Upper lobe of left lung (tissue), 6 donors: Measurements from ENCODE around the gene HOXA5. TPM values are rescaled to one million over a fixed set of nuclear protein-coding genes. Genes with fewer than 3 reads are reported as not detected.
A peak's percentile ranks its signal among the peaks of the same experiment; 100 is the strongest.

Source experiments
- ATAC-seq, 2 donors: fragments of 200-7000 bp; cut with Tn5 transposase; one replicate each; pipeline ENCODE4 v1.9.1; 2022; ENCODE audit warnings: mild to moderate bottlenecking in 2 of 2, moderate library complexity in 2 of 2; ENCODE audit not compliant: low FRiP score in 2 of 2
- DNase-seq, 2 donors: peaks; one replicate each; pipeline ENCODE4 v3.0.0-alpha.2; 2019 to 2020
- H3K27ac ChIP-seq, 4 donors: fragments of 200-600 bp; sonication (generic); one replicate each; pipeline ENCODE4 v1.5.1; 2016 to 2019
- H3K27me3 ChIP-seq, 4 donors: fragments of 200-600 bp; sonication (generic); one replicate each; pipeline ENCODE4 v1.5.1; 2017 to 2019
- H3K36me3 ChIP-seq, 4 donors: fragments of 200-600 bp; sonication (generic); one replicate each; pipeline ENCODE4 v1.5.1; 2016 to 2019
- H3K4me1 ChIP-seq, 4 donors: fragments of 200-600 bp; sonication (generic); one replicate each; pipeline ENCODE4 v1.5.1; 2018 to 2019
- H3K4me3 ChIP-seq, 4 donors: fragments of 200-600 bp; sonication (generic); one replicate each; pipeline ENCODE4 v1.5.1; 2017 to 2019; ENCODE audit warnings: mild to moderate bottlenecking in 2 of 4, moderate library complexity in 1 of 4
- H3K9me3 ChIP-seq, 4 donors: fragments of 200-600 bp; sonication (generic); one replicate each; pipeline ENCODE4 v1.5.1; 2018 to 2019
- EP300 ChIP-seq, 4 donors: sonication (generic); formaldehyde crosslinking; IDR thresholded peaks; one replicate each; pipeline ENCODE4 v1.5.1; 2017; ENCODE audit warnings: antibody characterized with exemption in 4 of 4, control low read depth in 2 of 4
- POLR2A ChIP-seq, 4 donors: fragments of 450-650 bp; IDR thresholded peaks; one replicate each; pipeline ENCODE4 v1.5.1; 2016 to 2017; ENCODE audit warnings: antibody characterized with exemption in 4 of 4, mild to moderate bottlenecking in 2 of 4
- POLR2AphosphoS5 ChIP-seq, 2 donors: sonication (generic); formaldehyde crosslinking; IDR thresholded peaks; one replicate each; pipeline ENCODE4 v1.5.1; 2017; ENCODE audit warnings: antibody characterized with exemption in 2 of 2
- WGBS, 2 donors: methylation state at CpG; one replicate each; pipeline ENCODE4 v1.1.5; 2017 to 2018; 5-methylcytosine and 5-hydroxymethylcytosine counted together
- total RNA-seq, 6 donors: library from RNA; depleted of rRNA in 4 of 6; stranded (reverse); fragments of >200 nt in 4 of 6; gene quantifications; one replicate each; pipeline versions ENCODE4 v1.1.0 to v1.2.1, GENCODE V29; 2016 to 2021
- TF ChIP-seq, protein P1 (sequence below), 6 experiments: fragments of 450-650 bp in 4 of 6; fragments of 200-600 bp in 2 of 6; sonication (generic) in 2 of 6; IDR thresholded peaks; one replicate each; pipeline ENCODE4 v1.5.1; 2016 to 2019; ENCODE audit warnings: antibody characterized with exemption in 6 of 6
- donor health status: DM: no; HTN: no; CAD: no; lungs with moderate emphysema.
- donor health status: DM: no; HTN: yes; CAD: no; lungs with severe emphysema.

Gene HOXA5
- total RNA-seq, 6 donors from 2014 or later = 7.8 to 79.9 (median 16.9) TPM

DNA sequence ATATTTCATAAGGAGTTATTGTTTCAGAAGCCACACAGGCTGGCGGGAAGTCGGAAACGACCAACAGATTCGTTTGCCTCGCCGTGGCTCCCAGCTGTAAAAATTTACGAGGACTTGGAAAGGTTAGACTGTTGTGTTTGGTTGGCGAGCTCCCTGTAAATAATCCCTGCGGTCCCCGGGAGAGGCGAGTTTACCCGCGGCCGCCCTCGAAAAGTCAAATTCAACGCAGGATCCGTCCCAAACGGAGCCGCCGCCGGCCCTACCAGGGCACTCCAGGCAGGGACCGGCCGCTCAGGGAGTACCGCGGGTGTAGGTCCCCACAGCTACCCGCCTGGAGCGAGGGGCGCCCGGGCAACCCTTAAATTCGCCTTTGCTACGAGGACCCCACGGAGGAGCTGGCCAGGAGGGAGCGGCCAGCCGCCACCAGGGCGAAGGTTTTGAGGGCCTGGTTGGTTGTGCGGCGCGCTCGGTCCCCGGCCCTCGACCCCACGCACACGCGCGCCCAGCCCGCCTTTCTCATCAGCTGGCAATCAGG, 22.6 kb upstream of the HOXA5 start:
- peaks cover 2 to 77% (median 55%) of the 10 kb centered on the region in 4 donors for H3K27me3 ChIP-seq
- H3K4me3 ChIP-seq = peak overlapping the region in 3 of 4 donors; percentile 35 to 49 (median 48)
- no peaks in the 10 kb centered on the region for H3K36me3 ChIP-seq
- WGBS, 2 donors = 10 to 19% methylated on average over 13 to 44 of the region's 46 CpGs
- TF ChIP-seq, protein P1, sequence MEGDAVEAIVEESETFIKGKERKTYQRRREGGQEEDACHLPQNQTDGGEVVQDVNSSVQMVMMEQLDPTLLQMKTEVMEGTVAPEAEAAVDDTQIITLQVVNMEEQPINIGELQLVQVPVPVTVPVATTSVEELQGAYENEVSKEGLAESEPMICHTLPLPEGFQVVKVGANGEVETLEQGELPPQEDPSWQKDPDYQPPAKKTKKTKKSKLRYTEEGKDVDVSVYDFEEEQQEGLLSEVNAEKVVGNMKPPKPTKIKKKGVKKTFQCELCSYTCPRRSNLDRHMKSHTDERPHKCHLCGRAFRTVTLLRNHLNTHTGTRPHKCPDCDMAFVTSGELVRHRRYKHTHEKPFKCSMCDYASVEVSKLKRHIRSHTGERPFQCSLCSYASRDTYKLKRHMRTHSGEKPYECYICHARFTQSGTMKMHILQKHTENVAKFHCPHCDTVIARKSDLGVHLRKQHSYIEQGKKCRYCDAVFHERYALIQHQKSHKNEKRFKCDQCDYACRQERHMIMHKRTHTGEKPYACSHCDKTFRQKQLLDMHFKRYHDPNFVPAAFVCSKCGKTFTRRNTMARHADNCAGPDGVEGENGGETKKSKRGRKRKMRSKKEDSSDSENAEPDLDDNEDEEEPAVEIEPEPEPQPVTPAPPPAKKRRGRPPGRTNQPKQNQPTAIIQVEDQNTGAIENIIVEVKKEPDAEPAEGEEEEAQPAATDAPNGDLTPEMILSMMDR (IDR thresholded peaks at IDR 0.05) = no peak
- TF ChIP-seq POLR2AphosphoS5 (IDR thresholded peaks at IDR 0.05) = no peak
- TF ChIP-seq POLR2A (IDR thresholded peaks at IDR 0.05) = no peak
- no peak for TF ChIP-seq EP300 (IDR thresholded peaks at IDR 0.05)
- DNase-seq = peak in 1 of 2 donors; percentile 80
- peaks cover 0 to 5% (median 0%) of the 10 kb centered on the region in 4 donors for H3K9me3 ChIP-seq
- no peak overlapping the region for H3K27ac ChIP-seq
- peak in 1 of 2 donors; percentile 19 for ATAC-seq
- peaks cover 5 to 53% (median 42%) of the 10 kb centered on the region in 4 donors for H3K4me1 ChIP-seq

DNA sequence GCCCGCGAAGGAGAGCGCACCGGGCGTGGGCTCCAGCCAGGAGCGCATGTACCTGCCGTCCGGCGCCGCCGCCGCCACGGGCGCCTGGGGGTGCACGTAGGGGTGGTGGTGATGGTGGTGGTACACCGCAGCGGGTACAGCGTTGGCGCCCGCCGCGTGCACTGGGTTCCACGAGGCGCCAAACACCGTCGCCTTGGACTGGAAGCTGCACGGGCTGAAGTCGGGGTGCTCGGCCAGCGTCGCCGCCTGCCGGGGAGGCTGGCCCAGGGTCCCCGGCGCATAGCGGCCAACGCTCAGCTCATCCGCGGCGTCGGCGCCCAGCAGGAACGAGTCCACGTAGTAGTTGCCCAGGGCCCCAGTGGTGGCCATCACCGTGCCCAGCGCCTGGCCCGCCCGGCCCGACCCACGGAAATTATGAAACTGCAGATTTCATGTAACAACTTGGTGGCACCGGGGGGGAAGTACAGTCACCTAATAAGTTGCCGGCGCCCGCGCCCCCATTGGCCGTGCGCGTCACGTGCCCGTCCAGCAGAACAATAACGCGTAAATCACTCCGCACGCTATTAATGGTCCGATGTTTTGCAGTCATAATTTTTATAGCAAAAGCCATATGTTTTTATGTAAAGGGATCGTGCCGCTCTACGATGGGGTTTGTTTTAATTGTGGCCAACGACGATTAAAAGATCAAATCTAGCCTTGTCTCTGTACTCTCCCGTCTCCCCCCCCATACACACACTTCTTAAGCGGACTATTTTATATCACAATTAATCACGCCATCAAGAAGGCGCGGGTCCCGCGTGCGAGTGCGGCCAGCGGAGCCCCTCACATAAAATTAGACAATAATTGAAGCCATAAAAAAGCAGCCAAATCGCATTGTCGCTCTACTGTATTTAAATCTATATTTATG, 21.9 kb upstream of the HOXA5 start, which contains the start of gene HOXA9:
TSS of gene HOXA9 (minus strand) at position 449 of the 907 bp plus-strand sequence. CDS start at position 369, 80 bp downstream.
- H3K4me1 ChIP-seq = peaks cover 9 to 61% (median 49%) of the 10 kb centered on the region in 4 donors
- H3K4me3 ChIP-seq = peak within 1 kb of the TSS in 3 of 4 donors; percentile 35 to 49 (median 48)
- WGBS, 2 donors = 8 to 12% methylated on average over 27 to 68 of the region's 82 CpGs
- no peak for TF ChIP-seq POLR2A (IDR thresholded peaks at IDR 0.05)
- TF ChIP-seq, protein P1 (IDR thresholded peaks at IDR 0.05) = peak in 1 of 6 experiments; percentile 14
- peaks cover 0 to 5% (median 0%) of the 10 kb centered on the region in 4 donors for H3K9me3 ChIP-seq
- no peaks in the 10 kb centered on the region for H3K36me3 ChIP-seq
- peak in 1 of 2 donors; percentile 21 for ATAC-seq
- peaks cover 2 to 77% (median 51%) of the 10 kb centered on the region in 4 donors for H3K27me3 ChIP-seq
- DNase-seq = peak; percentile 73 to 92
- peak within 1 kb of the TSS in 1 of 4 donors; percentile 9 for H3K27ac ChIP-seq

DNA sequence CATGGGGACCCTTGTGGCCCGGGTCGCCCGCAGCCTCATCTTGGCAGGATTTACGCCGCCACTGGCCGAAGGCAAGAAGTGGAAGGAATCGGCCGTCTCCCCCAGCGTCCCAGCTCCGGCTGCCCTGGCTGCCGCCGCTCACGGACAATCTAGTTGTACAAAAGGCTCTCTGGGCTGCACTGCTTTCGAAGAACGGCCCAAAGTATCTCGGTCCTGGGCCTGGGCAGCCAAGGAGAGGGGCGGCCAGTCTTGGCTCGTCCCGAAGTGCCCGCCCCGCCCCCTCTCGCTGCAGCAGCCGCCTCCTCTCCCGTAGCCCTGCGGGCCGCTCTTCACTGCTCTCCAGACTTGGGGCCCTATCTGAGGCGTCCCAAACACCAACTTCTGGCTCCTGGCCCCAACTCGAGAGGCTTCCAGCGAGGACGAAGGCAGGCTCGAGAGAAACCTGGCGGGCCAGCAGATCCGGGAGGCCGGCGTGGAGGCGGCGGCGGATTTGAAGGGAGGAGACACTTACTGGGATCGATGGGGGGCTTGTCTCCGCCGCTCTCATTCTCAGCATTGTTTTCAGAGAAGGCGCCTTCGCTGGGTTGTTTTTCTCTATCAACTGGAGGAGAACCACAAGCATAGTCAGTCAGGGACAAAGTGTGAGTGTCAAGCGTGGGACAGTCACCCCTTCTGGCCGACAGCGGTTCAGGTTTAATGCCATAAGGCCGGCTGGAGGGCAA, 21.0 kb upstream of the HOXA5 start:
- DNase-seq (peak in 1 of 2 donors; percentile 82), ATAC-seq (no peak)
- Histone ChIP-seq H3K4me1 (peaks cover 7 to 59% (median 48%) of the 10 kb centered on the region in 4 donors), H3K27me3 (peaks cover 2 to 70% (median 44%) of the 10 kb centered on the region in 4 donors), H3K9me3 (peaks cover 0 to 5% (median 0%) of the 10 kb centered on the region in 4 donors), H3K4me3 (peak overlapping the region in 3 of 4 donors; percentile 35 to 49 (median 48)), H3K27ac (peak overlapping the region in 1 of 4 donors; percentile 9), H3K36me3 (no peaks in the 10 kb centered on the region)
- WGBS, 2 donors = 15 to 17% methylated on average over 29 to 47 of the region's 47 CpGs
- TF ChIP-seq POLR2A (IDR thresholded peaks at IDR 0.05) (no peak), EP300 (IDR thresholded peaks at IDR 0.05) (no peak), POLR2AphosphoS5 (IDR thresholded peaks at IDR 0.05) (no peak)
- TF ChIP-seq, protein P1 (IDR thresholded peaks at IDR 0.05) = no peak

DNA sequence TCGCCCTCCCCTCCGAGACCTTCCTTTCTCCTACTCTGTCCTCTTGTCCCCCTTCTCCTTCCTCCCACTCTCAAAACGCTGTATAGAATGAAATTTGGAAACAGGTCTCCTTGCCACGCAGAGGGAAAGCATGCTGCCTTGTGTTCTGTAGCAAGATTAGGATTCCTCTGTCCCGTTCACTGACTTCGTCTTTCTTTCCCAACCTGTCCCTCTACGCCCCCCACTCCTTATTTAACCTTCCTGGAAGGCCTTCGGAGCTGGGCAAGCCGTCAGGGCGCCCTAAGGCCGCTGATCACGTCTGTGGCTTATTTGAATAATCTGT, 20.5 kb upstream of the HOXA5 start:
- Histone ChIP-seq H3K27ac (no peak overlapping the region), H3K4me3 (peak overlapping the region in 3 of 4 donors; percentile 35 to 49 (median 48)), H3K27me3 (peaks cover 2 to 68% (median 40%) of the 10 kb centered on the region in 4 donors), H3K4me1 (peaks cover 7 to 56% (median 45%) of the 10 kb centered on the region in 4 donors), H3K9me3 (peaks cover 0 to 5% (median 0%) of the 10 kb centered on the region in 4 donors), H3K36me3 (no peaks in the 10 kb centered on the region)
- TF ChIP-seq EP300 (IDR thresholded peaks at IDR 0.05) (no peak), POLR2A (IDR thresholded peaks at IDR 0.05) (no peak), POLR2AphosphoS5 (IDR thresholded peaks at IDR 0.05) (no peak)
- TF ChIP-seq, protein P1 (IDR thresholded peaks at IDR 0.05) = no peak
- ATAC-seq (no peak), DNase-seq (no peak)
- 40 to 44% methylated on average over 12 of the region's 12 CpGs for WGBS, 2 donors
